Femur (tissue), 1 donor: ENCODE results near the gene ATG10.
"Not testable (repeated sequence)": the region's sequence is repeated elsewhere in the genome, so short reads cannot be mapped to it uniquely, and the experiment has no call there.

Experiments
- DNase-seq: peaks from one replicate; pipeline ENCODE4 v3.0.0-alpha.2; 2017

The ATG10 gene

DNA sequence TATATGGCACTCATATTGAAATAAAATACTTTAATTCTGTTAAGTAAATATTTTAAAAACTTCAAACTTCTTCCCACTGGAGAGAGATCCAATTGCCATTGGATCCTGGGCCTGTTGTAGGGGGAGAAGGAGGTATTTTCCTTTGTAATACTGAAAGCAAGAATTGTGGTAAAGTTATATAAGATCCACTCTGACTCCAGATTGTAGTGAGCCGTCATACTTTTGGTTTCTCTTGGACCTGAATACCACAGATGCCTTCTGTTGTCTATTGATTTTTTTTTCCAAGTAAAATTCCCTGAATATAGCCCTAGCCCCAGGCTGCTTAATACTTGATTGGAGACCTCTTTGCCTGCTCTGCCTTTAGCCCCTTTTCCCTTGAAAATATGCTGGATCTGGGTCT, 86.9 kb downstream of the ATG10 start:
- DNase-seq = no peak

DNA sequence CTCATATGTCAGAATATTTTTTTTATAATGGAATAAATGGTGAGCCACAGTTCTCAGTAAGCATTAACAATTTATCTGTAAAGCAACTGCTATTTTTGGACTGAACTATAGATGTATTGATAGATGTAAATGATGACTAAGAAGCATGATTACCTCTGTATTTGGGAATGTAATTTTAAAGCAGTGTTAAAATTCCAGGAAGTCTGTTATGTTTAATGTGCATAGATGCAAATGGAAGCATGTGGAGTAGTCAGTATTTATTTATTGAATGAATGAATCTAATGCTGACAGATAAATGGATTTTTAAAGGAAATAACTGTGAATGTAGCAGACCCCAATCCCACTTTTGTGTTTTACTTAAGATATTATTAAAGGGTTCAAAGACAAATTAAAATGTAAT, 95.0 kb downstream of the ATG10 start:
- no peak for DNase-seq

GRCh38 chr5:82068042-82068441, 96.2 kb downstream of the ATG10 start:
- DNase-seq = not testable (repeated sequence)

GRCh38 chr5:82068723-82069122, 96.9 kb downstream of the ATG10 start:
- no peak for DNase-seq

GRCh38 chr5:82072138-82072537, 100.3 kb downstream of the ATG10 start:
- DNase-seq = no peak

GRCh38 chr5:82073179-82073578, 101.4 kb downstream of the ATG10 start:
- no peak for DNase-seq

- DNase-seq = no peak
These were observed 103.1 kb downstream of the ATG10 start for GRCh38 chr5:82074950-82075349.

- DNase-seq = no peak
These were observed 105.7 kb downstream of the ATG10 start for GRCh38 chr5:82077496-82077895.

DNA sequence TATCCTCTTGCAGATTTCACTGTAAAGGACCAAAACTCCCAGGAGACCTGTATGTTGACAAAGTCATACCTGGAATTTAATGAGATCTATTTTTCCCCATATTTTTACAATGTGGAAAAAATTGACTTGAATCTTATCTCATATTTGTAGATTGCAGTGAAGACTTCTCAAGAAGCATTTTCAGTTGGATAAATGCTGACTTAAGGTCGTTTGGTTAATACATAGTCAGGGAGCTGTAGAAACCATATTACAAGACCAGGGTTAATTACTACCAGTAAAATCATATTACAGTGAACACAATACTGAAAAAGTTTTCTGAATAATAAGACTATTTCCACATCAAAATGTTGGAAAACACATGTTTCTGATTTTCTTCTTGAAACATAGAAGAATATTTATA, 119.8 kb downstream of the ATG10 start:
- no peak for DNase-seq

- no peak for DNase-seq
These were observed 123.7 kb downstream of the ATG10 start for GRCh38 chr5:82095536-82095935.

- no peak for DNase-seq
These were observed 124.4 kb downstream of the ATG10 start for GRCh38 chr5:82096249-82096648.

- no peak for DNase-seq
These were observed 128.7 kb downstream of the ATG10 start for GRCh38 chr5:82100303-82101077.

DNA sequence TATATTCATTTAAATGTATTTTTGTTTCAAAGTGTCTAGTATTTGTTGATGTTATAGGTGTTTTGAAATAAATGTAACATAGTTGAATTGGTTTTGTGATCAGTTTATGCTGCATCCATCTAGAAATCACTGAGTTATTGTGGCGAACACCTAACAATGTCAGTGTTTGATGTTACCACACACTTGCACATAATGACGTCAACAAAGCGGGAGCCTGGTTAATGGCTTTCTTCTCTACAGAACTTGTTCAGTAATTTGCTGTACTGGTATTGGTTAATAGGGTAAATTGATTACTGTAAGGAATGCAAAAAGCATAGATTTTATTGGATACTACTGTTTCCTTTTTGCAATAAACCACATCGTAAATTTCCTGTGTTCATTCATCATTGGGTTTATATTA, 133.0 kb downstream of the ATG10 start:
- no peak for DNase-seq

DNA sequence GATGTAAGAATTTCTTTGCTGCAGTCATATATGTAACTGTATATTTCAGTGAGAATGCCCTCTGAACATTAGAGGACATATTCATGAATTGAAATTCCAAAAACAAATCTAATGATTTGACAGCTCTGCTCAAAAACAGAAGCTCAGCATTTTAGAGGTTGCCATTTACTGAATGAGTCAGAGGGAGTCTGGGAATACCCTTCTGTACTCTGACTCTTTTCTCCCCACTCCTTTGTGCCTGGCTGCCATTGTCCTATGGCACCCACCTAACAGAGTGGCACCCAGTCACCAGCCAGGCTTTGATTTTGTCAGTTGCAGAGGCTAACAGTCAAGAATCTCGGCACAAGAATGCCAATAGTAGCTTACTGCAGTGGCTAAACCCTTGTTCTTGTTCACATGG, 133.6 kb downstream of the ATG10 start:
- DNase-seq = no peak

DNA sequence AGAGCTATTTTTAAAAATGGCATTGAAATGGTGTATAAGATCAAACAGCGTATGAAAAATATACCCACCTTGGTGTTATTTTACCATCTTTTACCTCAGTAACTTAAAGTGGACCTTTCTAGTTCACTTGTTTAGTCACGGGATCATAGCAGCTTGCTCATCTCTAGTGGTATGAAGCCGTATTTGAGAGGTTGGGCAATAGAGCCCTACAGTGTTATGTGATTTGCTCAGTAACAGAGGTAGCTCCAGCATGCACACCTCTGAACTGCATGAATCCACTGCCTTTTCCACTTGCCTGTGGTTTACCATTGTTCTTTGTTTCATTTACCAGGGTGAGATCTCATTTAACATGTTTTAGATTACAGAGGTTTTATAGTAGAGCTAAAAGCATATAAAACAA, 134.4 kb downstream of the ATG10 start:
- DNase-seq = no peak

DNA sequence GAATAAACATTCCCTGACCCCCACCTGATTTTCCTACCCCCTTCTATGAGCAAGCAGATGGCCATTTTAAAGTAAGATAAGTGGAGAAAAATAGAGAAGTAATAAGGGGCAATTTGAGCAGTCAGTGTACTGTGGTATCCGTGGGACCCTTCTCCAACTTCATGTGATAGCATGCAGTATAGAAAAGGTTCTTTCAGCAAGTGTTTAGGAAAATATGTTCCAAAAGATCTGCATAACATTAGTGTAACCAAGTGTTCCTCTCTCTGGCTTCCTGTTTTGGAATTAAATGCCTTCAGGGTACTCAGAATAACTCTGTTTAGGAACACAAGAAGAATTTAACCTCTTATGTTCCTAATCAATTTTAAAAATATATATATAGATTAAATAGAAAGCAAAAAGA, 134.9 kb downstream of the ATG10 start:
- no peak for DNase-seq

GRCh38 chr5:82107267-82107666, 135.4 kb downstream of the ATG10 start:
- no peak for DNase-seq

DNA sequence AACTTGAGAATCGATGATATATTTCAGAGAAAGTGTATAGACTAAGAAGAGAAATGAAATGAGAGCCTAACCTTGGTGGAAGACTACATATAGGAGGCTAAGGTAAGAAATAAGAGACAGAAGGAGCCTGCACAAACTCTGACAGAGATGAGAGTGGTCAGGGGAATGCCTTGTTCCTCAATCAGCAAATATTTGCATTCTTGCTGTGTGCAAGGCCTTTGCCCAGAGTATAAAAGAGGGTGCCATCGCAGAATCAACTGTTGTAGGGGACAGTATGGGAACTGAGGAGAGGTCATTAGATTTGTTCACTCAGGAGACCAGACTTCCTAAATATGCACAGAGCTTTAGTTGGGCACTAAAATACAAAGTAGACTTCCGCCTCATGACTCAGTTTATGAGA, 137.2 kb downstream of the ATG10 start:
- DNase-seq = no peak

DNA sequence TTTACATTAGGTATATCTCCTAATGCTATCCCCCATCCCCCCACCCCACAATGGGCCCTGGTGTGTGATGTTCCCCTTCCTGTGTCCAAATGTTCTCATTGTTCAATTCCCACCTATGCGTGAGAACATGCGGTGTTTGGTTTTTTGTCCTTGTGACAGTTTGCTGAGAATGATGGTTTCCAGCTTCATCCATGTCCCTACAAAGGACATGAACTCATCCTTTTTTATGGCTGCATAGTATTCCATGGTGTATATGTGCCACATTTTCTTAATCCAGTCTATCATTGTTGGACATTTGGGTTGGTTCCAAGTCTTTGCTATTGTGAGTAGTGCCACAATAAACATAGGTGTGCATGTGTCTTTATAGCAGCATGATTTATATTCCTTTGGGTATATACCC, 138.1 kb downstream of the ATG10 start:
- DNase-seq = not testable (repeated sequence)

GRCh38 chr5:82111191-82111590, 139.4 kb downstream of the ATG10 start:
- no peak for DNase-seq

DNA sequence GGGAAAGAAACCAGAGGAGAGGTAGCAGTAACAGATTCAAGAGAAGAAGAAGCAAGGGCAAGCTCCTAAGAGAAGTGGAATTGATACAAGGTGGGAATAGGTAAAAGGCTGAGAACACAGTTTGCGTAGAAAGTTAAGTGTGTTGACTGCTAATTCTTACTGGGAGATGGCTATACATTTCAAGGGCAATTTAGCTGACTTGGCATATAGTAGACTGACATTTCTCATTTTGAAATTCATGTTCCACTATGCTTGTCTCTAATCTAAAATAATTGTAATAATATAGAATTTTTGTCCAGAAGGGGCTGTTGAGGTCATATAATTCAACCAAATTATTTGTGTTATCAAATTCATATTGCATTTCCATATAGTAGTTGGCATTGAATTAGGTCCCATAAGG, 144.0 kb downstream of the ATG10 start:
- no peak for DNase-seq

GRCh38 chr5:82119889-82120288, 148.1 kb downstream of the ATG10 start:
- DNase-seq = no peak

- no peak for DNase-seq
These were observed 158.0 kb downstream of the ATG10 start for GRCh38 chr5:82129723-82130285.

DNA sequence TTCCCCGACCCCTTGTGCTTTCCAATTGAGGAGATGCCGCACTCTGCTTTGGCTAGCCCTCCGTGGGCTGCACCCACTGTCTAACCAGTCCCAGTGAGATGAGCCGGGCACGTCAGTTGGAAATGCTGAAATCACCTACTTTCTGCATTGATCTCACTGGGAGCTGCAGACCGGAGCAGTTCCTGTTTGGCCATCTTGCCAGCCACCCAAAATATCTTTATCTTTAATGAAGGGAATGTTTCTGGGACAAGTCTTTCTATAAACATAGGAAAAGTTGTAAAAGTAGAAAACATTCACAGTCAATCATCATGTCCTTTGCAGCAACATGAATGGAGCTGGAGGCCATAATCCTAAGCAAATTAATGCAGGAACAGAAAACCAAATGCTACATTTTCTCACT, 158.8 kb downstream of the ATG10 start:
- DNase-seq = no peak

DNA sequence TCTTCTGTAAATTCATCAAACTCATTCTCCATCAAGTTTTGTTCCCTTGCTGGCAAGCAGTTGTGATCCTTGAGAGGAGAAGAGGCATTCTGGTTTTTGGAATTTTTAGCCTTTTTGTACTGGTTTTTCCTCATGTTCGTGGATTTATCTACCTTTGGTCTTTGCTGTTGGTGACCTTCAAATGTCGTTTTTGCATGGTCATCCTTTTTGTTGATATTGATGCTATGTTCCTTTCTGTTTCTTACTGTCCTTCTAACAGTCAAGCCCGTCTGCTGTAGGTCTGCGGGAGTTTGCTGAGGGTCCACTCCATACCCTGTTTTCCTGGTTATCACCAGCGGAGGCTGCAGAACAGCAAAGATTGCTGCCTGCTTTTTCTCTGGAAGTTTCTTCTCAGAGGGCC, 165.4 kb downstream of the ATG10 start:
- DNase-seq = no peak
